ENCODE results near the gene AOPEP.
A peak's percentile ranks its signal among the peaks of the same experiment; 100 is the strongest.

Gene AOPEP

GRCh38 chr9:94853887-94854286 is 127.4 kb downstream of the AOPEP start:
- Histone ChIP-seq H3K27ac (ENCODE audit: low read depth, low read length) (no peak overlapping the region), H3K27me3 (ENCODE audit: control insufficient read depth, insufficient read depth, low read length) (no peaks in the 10 kb centered on the region), H3K9ac (ENCODE audit: low read length) (no peak overlapping the region), H3K36me3 (ENCODE audit: control insufficient read depth, insufficient read depth, low read length) (no peaks in the 10 kb centered on the region), H3K4me3 (ENCODE audit: low read length) (no peak overlapping the region), H3K4me1 (ENCODE audit: control insufficient read depth, insufficient read depth, low read length) (no peaks in the 10 kb centered on the region)

- Histone ChIP-seq H3K9ac (ENCODE audit: low read length) (no peak overlapping the region), H3K27ac (ENCODE audit: low read depth, low read length) (no peak overlapping the region), H3K36me3 (ENCODE audit: control insufficient read depth, insufficient read depth, low read length) (no peaks in the 10 kb centered on the region), H3K27me3 (ENCODE audit: control insufficient read depth, insufficient read depth, low read length) (no peaks in the 10 kb centered on the region), H3K4me3 (ENCODE audit: low read length) (no peak overlapping the region), H3K4me1 (ENCODE audit: control insufficient read depth, insufficient read depth, low read length) (no peaks in the 10 kb centered on the region)
Observed at GRCh38 chr9:94855903-94856302, 129.4 kb downstream of the AOPEP start.

- Histone ChIP-seq H3K4me3 (ENCODE audit: low read length) (no peak overlapping the region), H3K27ac (ENCODE audit: low read depth, low read length) (no peak overlapping the region), H3K9ac (ENCODE audit: low read length) (no peak overlapping the region), H3K27me3 (ENCODE audit: control insufficient read depth, insufficient read depth, low read length) (no peaks in the 10 kb centered on the region), H3K36me3 (ENCODE audit: control insufficient read depth, insufficient read depth, low read length) (no peaks in the 10 kb centered on the region), H3K4me1 (ENCODE audit: control insufficient read depth, insufficient read depth, low read length) (no peaks in the 10 kb centered on the region)
Observed at GRCh38 chr9:94857791-94858190, 131.3 kb downstream of the AOPEP start.

GRCh38 chr9:94859226-94859625 is 132.7 kb downstream of the AOPEP start:
- no peak overlapping the region for H3K27ac ChIP-seq (ENCODE audit: low read depth, low read length)
- H3K9ac ChIP-seq (ENCODE audit: low read length), result no peak overlapping the region
- no peaks in the 10 kb centered on the region for H3K4me1 ChIP-seq (ENCODE audit: control insufficient read depth, insufficient read depth, low read length)
- H3K4me3 ChIP-seq (ENCODE audit: low read length), result no peak overlapping the region
- H3K27me3 ChIP-seq (ENCODE audit: control insufficient read depth, insufficient read depth, low read length), result no peaks in the 10 kb centered on the region
- H3K36me3 ChIP-seq (ENCODE audit: control insufficient read depth, insufficient read depth, low read length), result no peaks in the 10 kb centered on the region

DNA sequence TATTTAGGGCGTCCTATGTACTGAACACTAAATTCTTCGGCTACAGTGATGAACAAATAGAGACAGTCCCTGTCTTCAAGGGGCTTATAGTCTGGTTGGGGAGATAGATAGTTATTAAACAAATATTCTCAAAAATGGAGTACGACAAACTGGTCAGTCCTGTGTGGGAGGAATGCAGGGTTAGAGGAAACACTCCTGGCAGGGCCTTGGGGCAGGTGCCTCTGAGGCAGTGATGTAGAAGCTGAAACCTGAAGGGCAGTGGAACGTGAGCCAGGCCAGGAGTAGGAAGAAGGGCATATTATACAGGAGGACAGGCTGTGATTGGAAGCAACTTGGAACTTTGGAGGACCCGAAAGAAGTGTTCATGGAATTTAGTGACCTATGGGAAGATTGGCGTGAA is 133.4 kb downstream of the AOPEP start:
- H3K27ac ChIP-seq (ENCODE audit: low read depth, low read length), result no peak overlapping the region
- no peak overlapping the region for H3K9ac ChIP-seq (ENCODE audit: low read length)
- H3K27me3 ChIP-seq (ENCODE audit: control insufficient read depth, insufficient read depth, low read length), result no peaks in the 10 kb centered on the region
- peaks cover 2% of the 10 kb centered on the region for H3K4me1 ChIP-seq (ENCODE audit: control insufficient read depth, insufficient read depth, low read length)
- no peak overlapping the region for H3K4me3 ChIP-seq (ENCODE audit: low read length)
- no peaks in the 10 kb centered on the region for H3K36me3 ChIP-seq (ENCODE audit: control insufficient read depth, insufficient read depth, low read length)

GRCh38 chr9:94860678-94861588 is 134.4 kb downstream of the AOPEP start:
- H3K27me3 ChIP-seq (ENCODE audit: control insufficient read depth, insufficient read depth, low read length), result no peaks in the 10 kb centered on the region
- H3K9ac ChIP-seq (ENCODE audit: low read length), result no peak overlapping the region
- H3K27ac ChIP-seq (ENCODE audit: low read depth, low read length), result no peak overlapping the region
- H3K4me1 ChIP-seq (ENCODE audit: control insufficient read depth, insufficient read depth, low read length), result peaks cover 12% of the 10 kb centered on the region
- no peaks in the 10 kb centered on the region for H3K36me3 ChIP-seq (ENCODE audit: control insufficient read depth, insufficient read depth, low read length)
- peak overlapping the region; percentile 6 for H3K4me3 ChIP-seq (ENCODE audit: low read length)

DNA sequence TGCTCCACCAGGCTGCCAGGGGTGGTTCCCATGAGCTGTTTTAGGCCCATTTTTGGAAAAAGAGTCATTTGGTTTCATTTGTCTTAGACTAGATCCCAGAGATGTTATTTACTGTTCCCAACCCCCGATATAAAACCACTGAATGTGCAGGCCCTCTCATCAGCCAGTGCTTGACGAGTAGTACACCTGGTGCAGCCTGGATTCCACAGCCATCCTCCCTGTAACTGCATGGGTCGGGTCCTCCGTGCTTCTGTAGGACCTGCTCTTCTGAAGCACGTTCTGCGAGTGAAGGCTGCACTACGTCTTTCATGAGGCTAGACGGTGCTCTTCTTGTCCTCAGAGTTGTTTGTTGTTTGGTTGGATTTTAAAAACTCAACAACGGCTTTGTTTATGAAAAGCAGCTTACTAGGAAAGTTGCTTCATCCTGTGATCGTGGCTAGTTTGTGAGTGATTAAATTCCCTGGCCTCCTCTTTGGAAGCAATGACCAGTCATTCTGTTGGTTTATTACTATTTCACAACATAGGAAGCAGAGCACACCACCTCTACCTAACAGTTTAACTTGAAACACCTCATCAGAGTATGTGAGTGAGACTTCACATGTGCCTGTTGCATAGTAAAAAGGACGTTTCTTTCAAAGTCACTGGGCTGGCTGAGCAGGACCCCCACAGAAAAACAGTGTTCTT is 135.2 kb downstream of the AOPEP start:
- H3K27ac ChIP-seq (ENCODE audit: low read depth, low read length), result no peak overlapping the region
- H3K4me1 ChIP-seq (ENCODE audit: control insufficient read depth, insufficient read depth, low read length), result peaks cover 20% of the 10 kb centered on the region
- H3K36me3 ChIP-seq (ENCODE audit: control insufficient read depth, insufficient read depth, low read length), result no peaks in the 10 kb centered on the region
- H3K9ac ChIP-seq (ENCODE audit: low read length), result no peak overlapping the region
- no peaks in the 10 kb centered on the region for H3K27me3 ChIP-seq (ENCODE audit: control insufficient read depth, insufficient read depth, low read length)
- H3K4me3 ChIP-seq (ENCODE audit: low read length), result no peak overlapping the region

DNA sequence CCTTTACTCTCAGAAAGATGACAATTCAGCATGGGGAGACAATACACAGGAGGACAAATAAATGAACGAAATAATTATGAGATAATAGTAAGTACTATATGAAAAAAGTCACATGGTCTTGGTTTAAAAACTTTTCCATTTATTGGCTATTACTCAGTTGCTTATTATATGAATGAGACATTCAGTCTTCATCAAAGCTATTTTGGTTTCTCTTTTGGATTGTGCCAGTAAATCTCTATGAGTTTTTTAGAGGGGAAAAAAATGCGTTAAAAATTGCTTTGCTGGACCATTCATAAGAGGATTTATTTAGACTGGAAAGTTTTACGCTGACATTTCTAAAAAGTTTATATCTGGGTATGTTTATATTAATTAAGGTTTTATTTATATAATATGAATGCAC is 137.7 kb downstream of the AOPEP start:
- no peak overlapping the region for H3K27ac ChIP-seq (ENCODE audit: low read depth, low read length)
- peaks cover 39% of the 10 kb centered on the region for H3K4me1 ChIP-seq (ENCODE audit: control insufficient read depth, insufficient read depth, low read length)
- no peaks in the 10 kb centered on the region for H3K27me3 ChIP-seq (ENCODE audit: control insufficient read depth, insufficient read depth, low read length)
- no peak overlapping the region for H3K4me3 ChIP-seq (ENCODE audit: low read length)
- H3K36me3 ChIP-seq (ENCODE audit: control insufficient read depth, insufficient read depth, low read length), result no peaks in the 10 kb centered on the region
- no peak overlapping the region for H3K9ac ChIP-seq (ENCODE audit: low read length)

DNA sequence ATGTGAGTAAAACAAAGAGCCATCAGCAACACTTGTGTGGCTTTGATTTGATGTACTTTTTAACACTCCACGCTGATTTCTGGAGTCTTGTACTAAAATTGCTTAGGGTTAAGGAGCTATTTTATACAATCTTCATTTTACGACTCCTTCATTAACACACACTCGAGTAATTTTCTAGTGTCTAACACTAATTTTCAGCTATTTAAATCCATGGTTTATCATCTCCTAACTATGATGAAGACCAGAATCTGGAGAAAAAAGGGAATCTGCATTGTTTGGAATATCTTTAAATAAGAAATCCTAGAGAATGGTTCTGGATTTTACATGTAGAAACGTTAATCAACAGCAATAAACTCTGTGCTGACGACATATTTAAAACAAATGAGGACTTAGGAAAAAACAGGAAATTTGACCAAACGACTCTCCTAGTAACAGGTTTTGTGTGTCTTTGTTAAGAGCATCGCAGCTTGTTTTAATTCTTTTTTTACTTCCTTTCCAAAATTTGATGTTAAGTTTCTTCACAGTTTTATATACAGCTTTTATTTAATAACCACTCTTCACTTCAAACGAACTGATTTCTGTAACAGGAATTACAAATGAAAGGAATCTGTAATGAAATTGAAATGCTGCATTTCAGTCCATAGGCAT is 138.5 kb downstream of the AOPEP start:
- Histone ChIP-seq H3K4me1 (ENCODE audit: control insufficient read depth, insufficient read depth, low read length) (peaks cover 39% of the 10 kb centered on the region), H3K27ac (ENCODE audit: low read depth, low read length) (peak overlapping the region; percentile 59), H3K4me3 (ENCODE audit: low read length) (no peak overlapping the region), H3K9ac (ENCODE audit: low read length) (no peak overlapping the region), H3K27me3 (ENCODE audit: control insufficient read depth, insufficient read depth, low read length) (no peaks in the 10 kb centered on the region), H3K36me3 (ENCODE audit: control insufficient read depth, insufficient read depth, low read length) (no peaks in the 10 kb centered on the region)

GRCh38 chr9:94865582-94866452 is 139.3 kb downstream of the AOPEP start:
- no peaks in the 10 kb centered on the region for H3K36me3 ChIP-seq (ENCODE audit: control insufficient read depth, insufficient read depth, low read length)
- peak overlapping the region; percentile 6 for H3K4me3 ChIP-seq (ENCODE audit: low read length)
- no peaks in the 10 kb centered on the region for H3K27me3 ChIP-seq (ENCODE audit: control insufficient read depth, insufficient read depth, low read length)
- H3K4me1 ChIP-seq (ENCODE audit: control insufficient read depth, insufficient read depth, low read length), result peaks cover 39% of the 10 kb centered on the region
- no peak overlapping the region for H3K9ac ChIP-seq (ENCODE audit: low read length)
- peak overlapping the region; percentile 59 for H3K27ac ChIP-seq (ENCODE audit: low read depth, low read length)

DNA sequence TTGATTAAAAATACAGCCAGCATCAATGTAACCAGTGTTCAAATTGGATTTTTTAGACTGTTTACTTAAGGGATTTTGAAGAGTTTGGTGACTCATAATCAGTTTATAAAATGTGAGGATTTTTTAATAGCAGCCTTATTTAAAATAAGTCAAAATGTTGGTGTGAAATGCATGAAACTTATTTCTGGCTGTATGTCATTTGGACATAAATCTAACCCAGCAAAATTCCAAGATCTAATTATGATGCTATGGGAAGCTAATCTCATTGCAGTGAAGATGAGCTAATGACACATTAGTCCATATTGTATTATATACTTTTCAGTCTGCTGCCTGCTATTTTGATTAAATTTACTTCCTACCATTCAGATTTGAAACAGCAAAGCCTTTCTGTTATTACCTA is 140.3 kb downstream of the AOPEP start:
- H3K27ac ChIP-seq (ENCODE audit: low read depth, low read length), result peak overlapping the region; percentile 89
- H3K4me1 ChIP-seq (ENCODE audit: control insufficient read depth, insufficient read depth, low read length), result peaks cover 39% of the 10 kb centered on the region
- H3K36me3 ChIP-seq (ENCODE audit: control insufficient read depth, insufficient read depth, low read length), result no peaks in the 10 kb centered on the region
- no peak overlapping the region for H3K9ac ChIP-seq (ENCODE audit: low read length)
- no peaks in the 10 kb centered on the region for H3K27me3 ChIP-seq (ENCODE audit: control insufficient read depth, insufficient read depth, low read length)
- no peak overlapping the region for H3K4me3 ChIP-seq (ENCODE audit: low read length)

Measured in rectal smooth muscle tissue (tissue), 1 donor.